Muscle layer of colon (tissue), 2 donors: ENCODE results near the gene PROS1.

Experiments used
- H3K27ac ChIP-seq: one replicate; pipeline ENCODE4 v1.7.0; 2013; ENCODE audit warnings: low read depth, mild to moderate bottlenecking, low read length, moderate library complexity
- H3K27me3 ChIP-seq, 2 donors: one replicate each; pipeline ENCODE4 v1.7.0; 2013; ENCODE audit warnings: low read length in 2 of 2, mild to moderate bottlenecking in 2 of 2; ENCODE audit not compliant: insufficient read depth in 2 of 2, control insufficient read depth in 1 of 2
- H3K36me3 ChIP-seq: one replicate; pipeline ENCODE4 v1.7.0; 2013; ENCODE audit warnings: mild to moderate bottlenecking, low read length; ENCODE audit not compliant: insufficient read depth
- H3K4me1 ChIP-seq: one replicate; pipeline ENCODE4 v1.7.0; 2013; ENCODE audit warnings: mild to moderate bottlenecking, low read length; ENCODE audit not compliant: insufficient read depth
- H3K4me3 ChIP-seq, 2 donors: one replicate each; pipeline ENCODE4 v1.7.0; 2013; ENCODE audit warnings: low read length in 2 of 2, low read depth in 1 of 2, mild to moderate bottlenecking in 1 of 2, moderate library complexity in 1 of 2
- H3K9ac ChIP-seq: one replicate; pipeline ENCODE4 v1.7.0; 2013; ENCODE audit warnings: low read length
- H3K9me3 ChIP-seq: one replicate; pipeline ENCODE4 v1.7.0; 2013; ENCODE audit warnings: mild to moderate bottlenecking, low read length
- donor health status: abdominal sarcoma.
- donor health status: Adenocarcinoma of cecum.

The PROS1 gene

DNA sequence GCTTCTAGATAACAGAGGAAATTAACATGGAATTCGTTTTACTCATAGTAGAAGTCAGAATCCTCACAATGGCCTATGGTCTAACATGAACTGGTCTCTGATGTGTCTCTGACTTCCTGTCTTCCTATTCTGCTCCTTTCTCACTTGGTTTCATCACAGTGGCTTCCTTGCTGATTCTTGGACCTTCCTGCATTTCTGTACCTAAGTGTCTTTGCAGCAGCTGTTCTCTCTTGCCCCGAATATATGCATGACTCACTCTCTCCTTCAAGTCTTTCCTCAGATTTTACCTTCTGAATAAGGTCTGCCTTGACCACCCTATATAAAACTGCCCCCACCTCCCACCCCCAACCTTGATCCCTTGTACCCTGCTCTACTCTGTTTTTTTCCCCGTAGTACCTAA is 20.4 kb upstream of the PROS1 start:
- no peaks in the 10 kb centered on the region for H3K9me3 ChIP-seq
- no peaks in the 10 kb centered on the region for H3K27me3 ChIP-seq
- H3K9ac ChIP-seq = no peak overlapping the region
- H3K27ac ChIP-seq = no peak overlapping the region
- H3K4me1 ChIP-seq = no peaks in the 10 kb centered on the region
- no peak overlapping the region for H3K4me3 ChIP-seq
- H3K36me3 ChIP-seq = no peaks in the 10 kb centered on the region

DNA sequence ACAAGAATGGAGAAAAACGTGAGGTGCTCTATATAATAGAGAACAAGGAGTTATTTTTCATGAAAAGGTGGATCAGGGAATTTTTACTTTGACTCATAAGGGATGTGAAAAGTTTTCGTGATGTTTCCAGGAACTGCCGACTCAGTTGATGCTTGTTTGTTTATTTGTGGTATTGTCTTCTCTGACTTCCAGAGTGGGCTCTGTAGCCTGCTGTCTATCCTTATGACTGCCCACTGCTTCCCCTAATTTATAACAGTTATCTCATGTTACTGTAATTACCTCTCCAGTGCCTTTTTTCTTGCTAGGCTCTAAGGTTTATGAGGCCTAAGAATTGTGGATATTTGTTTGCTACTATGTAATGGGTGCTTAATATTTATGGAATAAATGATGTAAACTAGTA is 18.5 kb upstream of the PROS1 start:
- H3K4me1 ChIP-seq = no peaks in the 10 kb centered on the region
- no peak overlapping the region for H3K9ac ChIP-seq
- H3K36me3 ChIP-seq = no peaks in the 10 kb centered on the region
- no peak overlapping the region for H3K27ac ChIP-seq
- no peaks in the 10 kb centered on the region for H3K27me3 ChIP-seq
- no peak overlapping the region for H3K4me3 ChIP-seq
- H3K9me3 ChIP-seq = no peaks in the 10 kb centered on the region

- H3K36me3 ChIP-seq = no peaks in the 10 kb centered on the region
- no peaks in the 10 kb centered on the region for H3K9me3 ChIP-seq
- H3K27me3 ChIP-seq = no peaks in the 10 kb centered on the region
- no peaks in the 10 kb centered on the region for H3K4me1 ChIP-seq
- no peak overlapping the region for H3K4me3 ChIP-seq
- H3K9ac ChIP-seq = no peak overlapping the region
- H3K27ac ChIP-seq = no peak overlapping the region
These were observed 17.9 kb upstream of the PROS1 start for GRCh38 chr3:93991631-93992030.

DNA sequence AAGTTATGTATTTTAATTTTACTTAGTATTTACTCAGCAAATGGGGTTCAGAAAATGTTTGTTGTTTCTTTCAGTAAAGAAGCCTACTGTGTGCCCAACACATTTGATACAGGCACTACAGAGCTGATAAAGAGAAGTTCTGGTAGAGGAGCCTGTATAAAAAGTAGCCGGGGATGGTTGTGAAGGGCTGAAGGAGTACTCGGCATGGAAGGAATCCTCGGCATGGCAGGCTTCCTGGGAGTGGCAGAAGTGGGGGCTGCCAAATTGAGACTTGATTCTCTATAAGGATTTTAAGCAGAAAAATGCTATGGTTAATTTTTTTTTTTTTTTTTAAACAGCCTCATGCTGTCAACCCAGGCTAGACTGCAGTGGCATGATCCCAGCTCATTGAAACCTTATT is 15.5 kb upstream of the PROS1 start:
- Histone ChIP-seq H3K4me1 (no peaks in the 10 kb centered on the region), H3K27ac (no peak overlapping the region), H3K9ac (no peak overlapping the region), H3K36me3 (no peaks in the 10 kb centered on the region), H3K4me3 (no peak overlapping the region), H3K27me3 (no peaks in the 10 kb centered on the region), H3K9me3 (no peaks in the 10 kb centered on the region)

GRCh38 chr3:93988764-93989163 is 15.1 kb upstream of the PROS1 start:
- H3K9me3 ChIP-seq = no peaks in the 10 kb centered on the region
- no peaks in the 10 kb centered on the region for H3K36me3 ChIP-seq
- no peak overlapping the region for H3K4me3 ChIP-seq
- H3K27ac ChIP-seq = no peak overlapping the region
- H3K9ac ChIP-seq = no peak overlapping the region
- H3K27me3 ChIP-seq = no peaks in the 10 kb centered on the region
- H3K4me1 ChIP-seq = no peaks in the 10 kb centered on the region

DNA sequence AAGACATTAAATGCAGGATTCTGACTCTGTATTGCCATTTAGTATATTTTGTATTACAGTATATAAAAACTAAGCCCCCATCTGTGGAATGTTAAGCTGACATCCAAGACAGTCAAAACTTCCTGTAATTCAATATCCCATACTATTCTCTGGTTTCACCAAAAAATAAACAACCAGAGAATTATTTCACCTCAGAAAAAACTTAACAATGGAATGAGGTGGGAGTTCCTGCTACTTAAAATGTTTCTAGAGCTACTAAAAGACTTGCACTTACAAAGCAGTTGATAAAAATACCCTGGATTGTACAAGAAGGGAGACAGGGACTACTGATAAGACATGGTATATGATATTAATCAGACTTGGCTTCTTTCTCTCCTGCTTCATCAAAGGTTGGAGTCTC is 14.6 kb upstream of the PROS1 start:
- Histone ChIP-seq H3K27ac (no peak overlapping the region), H3K27me3 (no peaks in the 10 kb centered on the region), H3K4me1 (no peaks in the 10 kb centered on the region), H3K36me3 (no peaks in the 10 kb centered on the region), H3K9ac (no peak overlapping the region), H3K9me3 (no peaks in the 10 kb centered on the region), H3K4me3 (no peak overlapping the region)

DNA sequence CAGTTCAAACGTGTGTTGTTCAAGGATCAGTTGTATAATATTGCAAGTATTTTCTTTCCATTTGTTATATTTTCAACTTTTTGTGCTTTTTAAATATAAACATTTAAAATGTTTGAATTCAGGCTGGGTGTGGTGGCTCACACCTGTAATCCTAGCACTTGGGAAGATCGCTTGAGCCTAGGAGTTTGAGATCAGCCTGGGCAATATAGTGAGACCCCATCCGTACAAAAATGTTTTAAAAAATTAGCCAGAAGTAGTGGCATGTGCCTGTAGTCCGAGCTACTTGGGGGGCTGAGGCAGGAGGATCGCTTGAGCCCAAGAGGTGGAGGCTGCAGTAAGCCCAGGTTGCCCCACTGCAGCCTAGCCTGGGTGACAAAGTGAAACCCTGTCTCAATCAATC is 10.9 kb upstream of the PROS1 start:
- H3K9ac ChIP-seq = no peak overlapping the region
- H3K9me3 ChIP-seq = no peaks in the 10 kb centered on the region
- no peaks in the 10 kb centered on the region for H3K36me3 ChIP-seq
- H3K27me3 ChIP-seq = no peaks in the 10 kb centered on the region
- H3K4me3 ChIP-seq = no peak overlapping the region
- no peaks in the 10 kb centered on the region for H3K4me1 ChIP-seq
- H3K27ac ChIP-seq = no peak overlapping the region

- Histone ChIP-seq H3K9me3 (no peaks in the 10 kb centered on the region), H3K36me3 (no peaks in the 10 kb centered on the region), H3K4me1 (no peaks in the 10 kb centered on the region), H3K27ac (no peak overlapping the region), H3K9ac (no peak overlapping the region), H3K4me3 (no peak overlapping the region), H3K27me3 (no peaks in the 10 kb centered on the region)
These were observed 9.7 kb upstream of the PROS1 start for GRCh38 chr3:93983408-93983807.

GRCh38 chr3:93981649-93982048 is 8.0 kb upstream of the PROS1 start:
- Histone ChIP-seq H3K9ac (no peak overlapping the region), H3K9me3 (no peaks in the 10 kb centered on the region), H3K27ac (no peak overlapping the region), H3K36me3 (no peaks in the 10 kb centered on the region), H3K27me3 (no peaks in the 10 kb centered on the region), H3K4me1 (no peaks in the 10 kb centered on the region), H3K4me3 (no peak overlapping the region)

- Histone ChIP-seq H3K4me1 (no peaks in the 10 kb centered on the region), H3K9me3 (no peaks in the 10 kb centered on the region), H3K36me3 (no peaks in the 10 kb centered on the region), H3K27ac (peak within 1 kb of the TSS; percentile 94), H3K9ac (peak within 1 kb of the TSS; percentile 71), H3K4me3 (peak within 1 kb of the TSS; percentile 64 to 81), H3K27me3 (no peaks in the 10 kb centered on the region)
These were observed 6.4 kb upstream of the PROS1 start, which contains the start of gene ARL13B for GRCh38 chr3:93979850-93980676. Gene ARL13B, plus strand, starts transcription at chr3:93980155. Its CDS starts 269 bp downstream, at chr3:93980424.

DNA sequence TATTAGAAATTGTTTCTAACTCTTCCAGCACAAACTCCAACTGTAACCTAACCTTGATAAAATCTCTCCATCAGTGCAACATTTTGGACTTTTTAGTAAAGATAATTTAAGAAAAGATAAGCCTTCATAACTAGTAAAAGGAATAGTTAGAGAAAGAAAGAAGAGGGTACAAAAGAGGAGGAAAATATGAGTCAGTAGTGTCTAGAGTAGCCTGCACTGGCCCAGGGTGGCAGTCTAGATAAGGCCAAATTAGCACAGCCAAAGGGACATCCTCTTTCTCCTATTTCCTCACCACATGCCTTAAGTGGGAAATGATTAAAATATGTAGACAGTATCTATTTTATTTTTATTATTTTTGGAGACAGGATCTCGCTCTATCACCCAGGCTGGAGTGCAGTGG is 3.7 kb downstream of the PROS1 start:
- no peak overlapping the region for H3K27ac ChIP-seq
- H3K9ac ChIP-seq = no peak overlapping the region
- peaks cover 12% of the 10 kb centered on the region for H3K4me1 ChIP-seq
- no peak overlapping the region for H3K4me3 ChIP-seq
- H3K9me3 ChIP-seq = no peaks in the 10 kb centered on the region
- no peaks in the 10 kb centered on the region for H3K27me3 ChIP-seq
- no peaks in the 10 kb centered on the region for H3K36me3 ChIP-seq

DNA sequence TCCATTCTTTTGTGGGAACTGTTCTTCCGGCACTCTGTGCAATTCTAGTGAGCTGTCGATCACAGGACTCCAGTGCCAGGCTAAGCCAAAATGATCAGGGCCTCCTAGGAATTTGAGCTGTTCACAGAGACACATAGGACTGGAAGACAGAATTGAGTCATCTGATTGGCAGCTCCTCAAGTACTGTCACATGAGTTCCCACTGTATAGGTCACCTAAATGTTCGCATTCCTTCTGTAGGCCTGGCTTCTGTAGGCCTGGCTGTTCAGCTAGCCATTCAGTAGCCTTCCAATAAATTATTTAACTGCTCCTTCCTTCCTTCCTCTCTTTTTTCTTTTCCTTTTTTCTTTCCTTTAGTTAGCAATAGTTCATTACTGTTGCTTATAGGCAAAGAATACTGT is 4.3 kb downstream of the PROS1 start:
- Histone ChIP-seq H3K9me3 (no peaks in the 10 kb centered on the region), H3K4me1 (peaks cover 12% of the 10 kb centered on the region), H3K4me3 (no peak overlapping the region), H3K9ac (no peak overlapping the region), H3K36me3 (no peaks in the 10 kb centered on the region), H3K27ac (no peak overlapping the region), H3K27me3 (no peaks in the 10 kb centered on the region)
